Neural cell (in vitro differentiated cells): Measurements from ENCODE around the gene BAX. TPM values are rescaled to one million over a fixed set of nuclear protein-coding genes. Genes with fewer than 3 reads are reported as not detected.

Experiments used
- H2AFZ ChIP-seq: fragments of 200-600, 300-800 bp; sonication (generic), shearing (Covaris generic); 2 replicates; pipeline ENCODE4 v1.6.0; 2014; ENCODE audit warnings: low read depth, mild to moderate bottlenecking, antibody characterized with exemption, low read length, moderate library complexity
- H3F3A ChIP-seq: fragments of 200-600 bp; shearing (Covaris generic); 2 replicates; pipeline ENCODE4 v1.6.1; 2016; ENCODE audit warnings: mild to moderate bottlenecking, moderate library complexity, mixed read lengths, antibody characterized with exemption, low read length; ENCODE audit not compliant: insufficient read depth, poor library complexity, severe bottlenecking
- H3K27ac ChIP-seq: fragments of 200-600, 300-800 bp; sonication (generic), shearing (Covaris generic); 2 replicates; pipeline ENCODE4 v1.5.1; 2014; ENCODE audit warnings: mild to moderate bottlenecking, low read length, moderate library complexity
- H3K27me3 ChIP-seq: fragments of 300-800, 200-600 bp; sonication (generic), shearing (Covaris generic); 2 replicates; pipeline ENCODE4 v1.6.0; 2014; ENCODE audit warnings: mild to moderate bottlenecking, low read depth, low read length, moderate library complexity; ENCODE audit not compliant: insufficient read depth
- H3K36me3 ChIP-seq: fragments of 300-800, 200-600 bp; sonication (generic), shearing (Covaris generic); 2 replicates; pipeline ENCODE4 v1.5.1; 2014; ENCODE audit warnings: mild to moderate bottlenecking, antibody characterized with exemption, low read length, moderate library complexity; ENCODE audit not compliant: insufficient read depth
- H3K4me2 ChIP-seq: fragments of 300-800, 200-600 bp; sonication (generic), shearing (Covaris generic); 2 replicates; pipeline ENCODE4 v1.6.0; 2014; ENCODE audit warnings: mild to moderate bottlenecking, low read length
- H3K4me3 ChIP-seq: fragments of 300-800, 200-600 bp; sonication (generic), shearing (Covaris generic); 2 replicates; pipeline ENCODE4 v1.5.1; 2014; ENCODE audit warnings: mild to moderate bottlenecking, low read length, moderate library complexity
- H3K79me2 ChIP-seq: fragments of 200-600 bp; shearing (Covaris generic); replicated peaks from 2 replicates; pipeline ENCODE4 v1.6.0; 2014; ENCODE audit warnings: mild to moderate bottlenecking, low read length, moderate library complexity; ENCODE audit not compliant: insufficient read depth
- H3K9ac ChIP-seq: fragments of 300-800, 200-600 bp; sonication (generic), shearing (Covaris generic); 2 replicates; pipeline ENCODE4 v1.6.1; 2016; ENCODE audit warnings: mild to moderate bottlenecking, low read length, mixed read lengths
- H3K9me2 ChIP-seq: fragments of 200-600 bp; shearing (Covaris generic); 2 replicates; pipeline ENCODE4 v1.6.1; 2016; ENCODE audit warnings: mild to moderate bottlenecking, low read length, mixed read lengths; ENCODE audit not compliant: insufficient read depth
- H3K9me3 ChIP-seq: fragments of 200-600, 300-800 bp; sonication (generic), shearing (Covaris generic); 2 replicates; pipeline ENCODE4 v1.6.1; 2016; ENCODE audit warnings: mild to moderate bottlenecking, mixed run types, low read length, moderate library complexity, mixed read lengths
- H4K20me1 ChIP-seq: fragments of 200-600 bp; shearing (Covaris generic); 2 replicates; pipeline ENCODE4 v1.6.1; 2016; ENCODE audit warnings: mild to moderate bottlenecking, mixed run types; ENCODE audit not compliant: insufficient read depth
- CTCF ChIP-seq: fragments of 450-650 bp; IDR thresholded peaks from 2 replicates; pipeline ENCODE4 v1.5.1; 2014; ENCODE audit warnings: antibody characterized with exemption, mild to moderate bottlenecking, moderate library complexity; ENCODE audit not compliant: poor library complexity, severe bottlenecking
- EP300 ChIP-seq: fragments of 450-650 bp; conservative IDR thresholded peaks from 2 replicates; pipeline ENCODE4 v1.6.1; 2014; ENCODE audit warnings: antibody characterized with exemption, mild to moderate bottlenecking, moderate library complexity; ENCODE audit not compliant: poor library complexity, severe bottlenecking
- EZH2 ChIP-seq: fragments of 200-600, 300-800 bp; shearing (Covaris generic), sonication (generic); IDR thresholded peaks from 2 replicates; pipeline ENCODE4 v1.6.1; 2014; ENCODE audit warnings: antibody characterized with exemption, low read length, borderline replicate concordance, mild to moderate bottlenecking; ENCODE audit not compliant: insufficient read depth, poor library complexity, severe bottlenecking
- MXI1 ChIP-seq: fragments of 450-650 bp; conservative IDR thresholded peaks from 2 replicates; pipeline ENCODE4 v1.6.1; 2014; ENCODE audit warnings: antibody characterized with exemption, mild to moderate bottlenecking; ENCODE audit not compliant: poor library complexity, severe bottlenecking
- POLR2AphosphoS5 ChIP-seq: IDR thresholded peaks from 2 replicates; pipeline ENCODE4 v1.6.1; 2012
- RAD21 ChIP-seq: fragments of 450-650 bp; conservative IDR thresholded peaks from 2 replicates; pipeline ENCODE4 v1.6.1; 2014; ENCODE audit warnings: antibody characterized with exemption, mild to moderate bottlenecking, moderate library complexity
- REST ChIP-seq: IDR thresholded peaks from 2 replicates; pipeline ENCODE4 v1.6.1; 2012; ENCODE audit warnings: borderline replicate concordance
- SMC3 ChIP-seq: fragments of 450-650 bp; conservative IDR thresholded peaks from 2 replicates; pipeline ENCODE4 v1.6.1; 2014; ENCODE audit warnings: antibody characterized with exemption, mild to moderate bottlenecking, moderate library complexity; ENCODE audit not compliant: poor library complexity
- TAF1 ChIP-seq: IDR thresholded peaks from 2 replicates; pipeline ENCODE4 v1.6.1; 2012; ENCODE audit warnings: low read depth
- polyA plus RNA-seq: library from polyadenylated mRNA; depleted of rRNA; stranded (reverse); fragments of >200 nt; gene quantifications from 2 replicates; pipeline ENCODE4 v1.2.3, GENCODE V29; 2014

The BAX gene
- polyA plus RNA-seq, 1 donor from 2014 or later, result 71.9 TPM

GRCh38 chr19:48959341-48960239 is 4.9 kb downstream of the BAX start:
- H3K9me3 ChIP-seq, result no peaks in the 10 kb centered on the region
- no peak overlapping the region for H2AFZ ChIP-seq
- H3K9ac ChIP-seq, result no peak overlapping the region
- H3K4me3 ChIP-seq, result no peak overlapping the region
- H3K9me2 ChIP-seq, result no peaks in the 10 kb centered on the region
- H3F3A ChIP-seq, result no peaks in the 10 kb centered on the region
- no peak overlapping the region for H3K4me2 ChIP-seq
- H3K27ac ChIP-seq, result no peak overlapping the region
- H3K27me3 ChIP-seq, result no peaks in the 10 kb centered on the region
- H4K20me1 ChIP-seq, result no peaks in the 10 kb centered on the region
- H3K79me2 ChIP-seq, result peaks cover 9% of the 10 kb centered on the region
- H3K36me3 ChIP-seq, result no peaks in the 10 kb centered on the region
- no peak for TF ChIP-seq POLR2AphosphoS5
- no peak for TF ChIP-seq RAD21
- no peak for TF ChIP-seq EP300
- TF ChIP-seq REST, result no peak
- TF ChIP-seq EZH2, result no peak
- TF ChIP-seq CTCF, result no peak
- no peak for TF ChIP-seq SMC3
- no peak for TF ChIP-seq MXI1
- TF ChIP-seq TAF1, result no peak

- H3K36me3 ChIP-seq, result no peaks in the 10 kb centered on the region
- H3F3A ChIP-seq, result no peaks in the 10 kb centered on the region
- no peaks in the 10 kb centered on the region for H4K20me1 ChIP-seq
- H3K27ac ChIP-seq, result no peak overlapping the region
- H3K27me3 ChIP-seq, result no peaks in the 10 kb centered on the region
- H3K4me2 ChIP-seq, result no peak overlapping the region
- H3K4me3 ChIP-seq, result no peak overlapping the region
- H3K9me3 ChIP-seq, result no peaks in the 10 kb centered on the region
- H2AFZ ChIP-seq, result no peak overlapping the region
- no peak overlapping the region for H3K9ac ChIP-seq
- H3K9me2 ChIP-seq, result no peaks in the 10 kb centered on the region
- peaks cover 2% of the 10 kb centered on the region for H3K79me2 ChIP-seq
- TF ChIP-seq CTCF (no peak), EZH2 (no peak), RAD21 (no peak), SMC3 (no peak), REST (no peak), TAF1 (no peak)
Observed at GRCh38 chr19:48961051-48961649, 6.5 kb downstream of the BAX start.
